ENCODE results near the gene HOXA13. TPM values are rescaled to one million over a fixed set of nuclear protein-coding genes. Genes with fewer than 3 reads are reported as not detected.

Gene HOXA13
- total RNA-seq, 1 experiment from 2014 or later: 0.35 TPM

- no peaks in the 10 kb centered on the region for H3K27me3 ChIP-seq (ENCODE audit: insufficient read depth, low read depth)
- H3K27ac ChIP-seq: no peak overlapping the region
- H3K4me1 ChIP-seq (replicated peaks; ENCODE audit: insufficient read depth): 0 out of 2 replicates have a peak, but pooled peaks cover 3% of the 10 kb centered on the region
- no peak for DNase-seq
- H3K4me2 ChIP-seq: no peak overlapping the region
- H4K20me1 ChIP-seq (ENCODE audit: insufficient read depth): no peaks in the 10 kb centered on the region
- ChIA-PET POLR2A (ENCODE audit: unreplicated experiment) (interaction anchor here (0.6 kb wide), 1 partner anchor 520 kb away, joined by 10 read pairs; no protein-coding TSS in a partner anchor), CTCF (interaction anchor here (0.6 kb wide), 1 partner anchor 385 kb away, joined by 3 read pairs; no protein-coding TSS in a partner anchor)
- H3K9me2 ChIP-seq (ENCODE audit: insufficient read depth): no peaks in the 10 kb centered on the region
- H3K79me2 ChIP-seq (ENCODE audit: low read depth): no peaks in the 10 kb centered on the region
- intact Hi-C loops (cut with micrococcal nuclease; ENCODE audit: unreplicated experiment): no loop called here
- H3K9me3 ChIP-seq (ENCODE audit: insufficient read depth, low read depth): no peaks in the 10 kb centered on the region
- H3K36me3 ChIP-seq (ENCODE audit: low read depth): no peaks in the 10 kb centered on the region
- TF ChIP-seq CTCF (conservative IDR thresholded peaks at IDR 0.05): no peak
- no peak for TF ChIP-seq EZH2 (IDR thresholded peaks at IDR 0.05; ENCODE audit: low read depth)
- H2AFZ ChIP-seq: no peak overlapping the region
- no peak overlapping the region for H3K4me3 ChIP-seq
- H3F3A ChIP-seq (ENCODE audit: insufficient read depth, low read depth): no peaks in the 10 kb centered on the region
- BruUV-seq (replicated peaks): no TSS peak
Measured at GRCh38 chr7:27155816-27156507, 43.9 kb downstream of the HOXA13 start.

GRCh38 chr7:27154901-27155815 lies 44.7 kb downstream of the HOXA13 start:
- Histone ChIP-seq H4K20me1 (ENCODE audit: insufficient read depth) (no peaks in the 10 kb centered on the region), H3K36me3 (ENCODE audit: low read depth) (no peaks in the 10 kb centered on the region), H3K4me3 (no peak overlapping the region), H3K27me3 (ENCODE audit: insufficient read depth, low read depth) (no peaks in the 10 kb centered on the region), H2AFZ (no peak overlapping the region), H3K4me2 (no peak overlapping the region), H3F3A (ENCODE audit: insufficient read depth, low read depth) (no peaks in the 10 kb centered on the region), H3K9me2 (ENCODE audit: insufficient read depth) (no peaks in the 10 kb centered on the region), H3K79me2 (ENCODE audit: low read depth) (no peaks in the 10 kb centered on the region), H3K9me3 (ENCODE audit: insufficient read depth, low read depth) (no peaks in the 10 kb centered on the region), H3K4me1 (replicated peaks; ENCODE audit: insufficient read depth) (no peaks in the 10 kb centered on the region), H3K27ac (no peak overlapping the region)
- intact Hi-C loops (cut with micrococcal nuclease; ENCODE audit: unreplicated experiment): no loop called here
- TF ChIP-seq EZH2 (IDR thresholded peaks at IDR 0.05; ENCODE audit: low read depth) (no peak), CTCF (conservative IDR thresholded peaks at IDR 0.05) (no peak)
- CTCF ChIA-PET: interaction anchor here (0.6 kb wide), 1 partner anchor 385 kb away, joined by 3 read pairs; no protein-coding TSS in a partner anchor
- no peak for DNase-seq
- POLR2A ChIA-PET (ENCODE audit: unreplicated experiment): interaction anchor here (0.6 kb wide), 1 partner anchor 519 kb away, joined by 10 read pairs; no protein-coding TSS in a partner anchor
- BruUV-seq (replicated peaks): no TSS peak

- Histone ChIP-seq H3K4me2 (no peak overlapping the region), H3K9me3 (ENCODE audit: insufficient read depth, low read depth) (no peaks in the 10 kb centered on the region), H2AFZ (no peak overlapping the region), H3K27me3 (ENCODE audit: insufficient read depth, low read depth) (no peaks in the 10 kb centered on the region), H3K4me3 (no peak overlapping the region), H3K9me2 (ENCODE audit: insufficient read depth) (no peaks in the 10 kb centered on the region), H3K27ac (no peak overlapping the region), H3K79me2 (ENCODE audit: low read depth) (no peaks in the 10 kb centered on the region), H4K20me1 (ENCODE audit: insufficient read depth) (no peaks in the 10 kb centered on the region), H3K36me3 (ENCODE audit: low read depth) (no peaks in the 10 kb centered on the region), H3F3A (ENCODE audit: insufficient read depth, low read depth) (no peaks in the 10 kb centered on the region), H3K4me1 (replicated peaks; ENCODE audit: insufficient read depth) (0 out of 2 replicates have a peak, but pooled peaks cover 4% of the 10 kb centered on the region)
- DNase-seq: no peak
- CTCF ChIA-PET: no interaction called here
- no TSS peak for BruUV-seq (replicated peaks)
- intact Hi-C loops (cut with micrococcal nuclease; ENCODE audit: unreplicated experiment): no loop called here
- TF ChIP-seq EZH2 (IDR thresholded peaks at IDR 0.05; ENCODE audit: low read depth): no peak
- POLR2A ChIA-PET (ENCODE audit: unreplicated experiment): no interaction called here
Measured at GRCh38 chr7:27154369-27154768, 45.5 kb downstream of the HOXA13 start.
